Duodenal mucosa (tissue), 2 donors: ENCODE measurements around the gene NFKB1.

Experiments
- H3K27ac ChIP-seq: one replicate; pipeline ENCODE4 v1.7.0; 2013; ENCODE audit warnings: low read depth, low read length
- H3K27me3 ChIP-seq, 2 donors: one replicate each; pipeline ENCODE4 v1.7.0; 2013; ENCODE audit warnings: low read length in 2 of 2, control low read depth in 1 of 2; ENCODE audit not compliant: insufficient read depth in 2 of 2, control insufficient read depth in 1 of 2
- H3K36me3 ChIP-seq, 2 donors: one replicate each; pipeline ENCODE4 v1.7.0; 2013; ENCODE audit warnings: low read length in 2 of 2, control low read depth in 1 of 2; ENCODE audit not compliant: insufficient read depth in 2 of 2, control insufficient read depth in 1 of 2
- H3K4me1 ChIP-seq, 2 donors: one replicate each; pipeline ENCODE4 v1.7.0; 2013; ENCODE audit warnings: low read length in 2 of 2, control low read depth in 1 of 2; ENCODE audit not compliant: insufficient read depth in 2 of 2, control insufficient read depth in 1 of 2
- H3K4me3 ChIP-seq, 2 donors: one replicate each; pipeline ENCODE4 v1.7.0; 2013; ENCODE audit warnings: low read length in 2 of 2, low read depth in 1 of 2
- H3K9ac ChIP-seq, 2 donors: one replicate each; pipeline ENCODE4 v1.7.0; 2013; ENCODE audit warnings: low read length in 2 of 2, low read depth in 1 of 2
- H3K9me3 ChIP-seq, 2 donors: one replicate each; pipeline ENCODE4 v1.7.0; 2013; ENCODE audit warnings: low read length in 2 of 2, control low read depth in 1 of 2; ENCODE audit not compliant: control insufficient read depth in 1 of 2

NFKB1 gene

GRCh38 chr4:102647117-102647516 lies 146.0 kb downstream of the NFKB1 start:
- no peaks in the 10 kb centered on the region for H3K9me3 ChIP-seq
- no peaks in the 10 kb centered on the region for H3K27me3 ChIP-seq
- H3K27ac ChIP-seq: no peak overlapping the region
- H3K36me3 ChIP-seq: peaks cover 0 to 13% of the 10 kb centered on the region in 2 donors
- no peaks in the 10 kb centered on the region for H3K4me1 ChIP-seq
- no peak overlapping the region for H3K4me3 ChIP-seq
- H3K9ac ChIP-seq: no peak overlapping the region

GRCh38 chr4:102657206-102657605 lies 156.0 kb downstream of the NFKB1 start:
- H3K9ac ChIP-seq: no peak overlapping the region
- H3K27me3 ChIP-seq: no peaks in the 10 kb centered on the region
- H3K27ac ChIP-seq: no peak overlapping the region
- no peak overlapping the region for H3K4me3 ChIP-seq
- no peaks in the 10 kb centered on the region for H3K9me3 ChIP-seq
- no peaks in the 10 kb centered on the region for H3K4me1 ChIP-seq
- H3K36me3 ChIP-seq: peaks cover 0 to 3% of the 10 kb centered on the region in 2 donors

- Histone ChIP-seq H3K4me3 (no peak overlapping the region), H3K9ac (no peak overlapping the region), H3K36me3 (peaks cover 4 to 7% of the 10 kb centered on the region in 2 donors), H3K27ac (no peak overlapping the region), H3K4me1 (no peaks in the 10 kb centered on the region), H3K27me3 (no peaks in the 10 kb centered on the region), H3K9me3 (no peaks in the 10 kb centered on the region)
Measured at GRCh38 chr4:102663073-102663472, 161.9 kb downstream of the NFKB1 start.

- no peak overlapping the region for H3K9ac ChIP-seq
- H3K9me3 ChIP-seq: no peaks in the 10 kb centered on the region
- H3K36me3 ChIP-seq: peaks cover 4% of the 10 kb centered on the region in 2 donors
- H3K27ac ChIP-seq: no peak overlapping the region
- no peaks in the 10 kb centered on the region for H3K4me1 ChIP-seq
- H3K27me3 ChIP-seq: no peaks in the 10 kb centered on the region
- no peak overlapping the region for H3K4me3 ChIP-seq
Measured at GRCh38 chr4:102665527-102665926, 164.4 kb downstream of the NFKB1 start.
